K562 (cell line): Measurements from ENCODE around the gene DAB2. TPM values are rescaled to one million over a fixed set of nuclear protein-coding genes. Genes with fewer than 3 reads are reported as not detected.

Experiments used
- ARID1B ChIP-seq: fragments of 450-650 bp; IDR thresholded peaks from 2 replicates; pipeline ENCODE4 v1.6.1; 2016; ENCODE audit warnings: antibody characterized with exemption, mild to moderate bottlenecking, inconsistent platforms
- ARID3A ChIP-seq: IDR thresholded peaks from 2 replicates; pipeline ENCODE4 v1.6.1; 2012; ENCODE audit warnings: low read depth, low read length, improper control_type of control experiment, borderline replicate concordance
- CBFB ChIP-seq: sonication (generic); formaldehyde crosslinking; IDR thresholded peaks from 2 replicates; pipeline ENCODE4 v1.4.0; 2020; ENCODE audit warnings: mild to moderate bottlenecking, missing genetic modification reagents
- CCNT2 ChIP-seq: IDR thresholded peaks from 2 replicates; pipeline ENCODE4 v1.6.1; 2011; ENCODE audit warnings: borderline replicate concordance, low read depth, mild to moderate bottlenecking, moderate library complexity, mixed read lengths, low read length; ENCODE audit not compliant: insufficient read length; ENCODE audit errors: extremely low read depth
- DACH1 ChIP-seq: fragments of 450-650 bp; IDR thresholded peaks from 2 replicates; pipeline ENCODE4 v1.6.1; 2018; ENCODE audit not compliant: partially characterized antibody
- DEAF1 ChIP-seq: fragments of 450-650 bp; formaldehyde crosslinking; IDR thresholded peaks from 2 replicates; pipeline ENCODE4 v1.4.0; 2020; ENCODE audit warnings: mild to moderate bottlenecking, moderate library complexity
- E2F3 ChIP-seq: fragments of 250-450 bp; sonication (Bioruptor Pico); IDR thresholded peaks from 2 replicates; pipeline ENCODE4 v1.4.0; 2020; ENCODE audit warnings: mild to moderate bottlenecking
- JUN ChIP-seq, 2 experiments: sonication (generic) in 1 of 2; formaldehyde crosslinking in 1 of 2; IDR thresholded peaks; 2 replicates each; pipeline versions ENCODE4 v1.6.1 to v1.8.0; 2012 to 2022; ENCODE audit warnings: borderline replicate concordance in 2 of 2, mild to moderate bottlenecking in 2 of 2, improper control_type of control experiment in 1 of 2, low read depth in 1 of 2, low read length in 1 of 2, missing genetic modification reagents in 1 of 2
- KHSRP ChIP-seq: fragments of 450-650 bp; IDR thresholded peaks from 2 replicates; pipeline ENCODE4 v1.6.1; 2017
- KLF6 ChIP-seq: fragments of 250-450 bp; sonication (Bioruptor Pico); IDR thresholded peaks from 2 replicates; pipeline ENCODE4 v1.4.0; 2020; ENCODE audit warnings: mild to moderate bottlenecking, moderate library complexity, borderline replicate concordance
- L3MBTL2 ChIP-seq: fragments of 450-650 bp; IDR thresholded peaks from 2 replicates; pipeline ENCODE4 v1.6.1; 2016; ENCODE audit warnings: mild to moderate bottlenecking, moderate library complexity
- OTX1 ChIP-seq: fragments of 450-650 bp; formaldehyde crosslinking; IDR thresholded peaks from 2 replicates; pipeline ENCODE4 v1.4.0; 2022; ENCODE audit warnings: mild to moderate bottlenecking
- POLR2H ChIP-seq: IDR thresholded peaks from 2 replicates; pipeline ENCODE4 v1.6.1; 2016; ENCODE audit warnings: missing genetic modification characterization, low read depth, mild to moderate bottlenecking, control low read depth, missing compliant biosample characterization, moderate library complexity
- SMARCA4 ChIP-seq: fragments of 450-650 bp; IDR thresholded peaks from 2 replicates; pipeline ENCODE4 v1.6.1; 2016
- TAL1 ChIP-seq: fragments of 450-650 bp; IDR thresholded peaks from 2 replicates; pipeline ENCODE4 v1.6.1; 2016; ENCODE audit warnings: mild to moderate bottlenecking
- TGIF2 ChIP-seq: sonication (generic); formaldehyde crosslinking; IDR thresholded peaks from 2 replicates; pipeline ENCODE4 v1.8.1; 2022; ENCODE audit warnings: mild to moderate bottlenecking, missing genetic modification reagents, moderate library complexity
- ZBED1 ChIP-seq: IDR thresholded peaks from 2 replicates; pipeline ENCODE4 v1.6.1; 2014
- ZFP36 ChIP-seq: fragments of 150-350 bp; IDR thresholded peaks from 2 replicates; pipeline ENCODE4 v1.6.1; 2018; ENCODE audit warnings: low read length, low read depth; ENCODE audit not compliant: partially characterized antibody
- ZNF431 ChIP-seq: sonication (generic); formaldehyde crosslinking; IDR thresholded peaks from 2 replicates; pipeline ENCODE4 v1.8.0; 2022; ENCODE audit warnings: mild to moderate bottlenecking, missing genetic modification reagents
- ZNF77 ChIP-seq: fragments of 250-450 bp; sonication (Bioruptor Pico); IDR thresholded peaks from 2 replicates; pipeline ENCODE4 v1.5.0; 2020
- ZZZ3 ChIP-seq: fragments of 450-650 bp; IDR thresholded peaks from 2 replicates; pipeline ENCODE4 v1.6.1; 2016; ENCODE audit warnings: antibody characterized with exemption, mild to moderate bottlenecking, moderate library complexity
- polyA plus RNA-seq, 8 experiments: library from polyadenylated mRNA; depleted of rRNA in 4 of 8; stranded (reverse) in 5 of 8; unstranded in 3 of 8; fragments of >200 nt; fragmentation: Nextera tagmentation in 2 of 8; fragmentation: Illumina TruSeq in 1 of 8; extraction: Ambion mirVana in 2 of 8; extraction: Trizol in 1 of 8; gene quantifications; 2 replicates each; pipeline versions ENCODE4 v1.2.1 to v1.2.3, GENCODE V29; 2011 to 2014; ENCODE audit warnings: inconsistent platforms in 1 of 8, missing spikeins in 1 of 8
- total RNA-seq, 7 experiments: library from RNA; depleted of rRNA in 6 of 7; stranded (reverse); fragments of >200 nt in 6 of 7; fragmentation: Illumina TruSeq in 2 of 7; extraction: Trizol in 2 of 7; gene quantifications; 2 replicates each; pipeline versions ENCODE4 v1.2.1 to v1.2.3, GENCODE V29; 2011 to 2021; ENCODE audit warnings: low replicate concordance in 1 of 7

Gene DAB2
- total and polyA plus RNA-seq, 9 of the 15 experiments (the other 6 are each of a cell fraction or from before 2014, with no cell fraction given): 6.6 to 29.9 (median 24.1) TPM

GRCh38 chr5:39399135-39400036, 25.4 kb downstream of the DAB2 start (continued):
- no peak; the same call in 1 of the 2 replicates for TF ChIP-seq KLF6 (CRISPR knock-in tag)
- no peak for TF ChIP-seq ZZZ3
- no peak for TF ChIP-seq CBFB (CRISPR knock-in tag)
- peak; percentile 98 for TF ChIP-seq JUN (IDR thresholded peaks at IDR 0.05; ENCODE audit: borderline replicate concordance, low read depth, low read length)
- TF ChIP-seq JUN (CRISPR knock-in tag; IDR thresholded peaks at IDR 0.05; ENCODE audit: borderline replicate concordance): no peak
- peak; percentile 93 for TF ChIP-seq ARID1B
- TF ChIP-seq CCNT2: peak; percentile 90
- peak; percentile 53; the same call in 1 of the 2 replicates for TF ChIP-seq OTX1 (CRISPR knock-in tag)
- no peak for TF ChIP-seq KHSRP
- TF ChIP-seq ZNF431 (CRISPR knock-in tag): no peak
- peak; percentile 99 for TF ChIP-seq ARID3A
- TF ChIP-seq ZBED1: no peak
- 0 out of 2 replicates have a peak, but pooled peaks have one; percentile 16 for TF ChIP-seq L3MBTL2
- TF ChIP-seq ZFP36: no peak
- TF ChIP-seq TGIF2: no peak
- no peak for TF ChIP-seq ZNF77 (CRISPR knock-in tag)
- TF ChIP-seq POLR2H (tag): peak; percentile 81
- TF ChIP-seq E2F3 (CRISPR knock-in tag): no peak
- peak; percentile 96 for TF ChIP-seq SMARCA4
- peak; percentile 28 for TF ChIP-seq TAL1
- peak; percentile 96 for TF ChIP-seq DACH1
- 0 out of 2 replicates have a peak, but pooled peaks have one; percentile 30 for TF ChIP-seq DEAF1
